K562 (cell line): ENCODE data around the gene ULK1. TPM values are rescaled to one million over a fixed set of nuclear protein-coding genes. Genes with fewer than 3 reads are reported as not detected.

ENCODE experiments used
- polyA plus RNA-seq, 8 experiments: library from polyadenylated mRNA; depleted of rRNA in 4 of 8; stranded (reverse) in 5 of 8; unstranded in 3 of 8; fragments of >200 nt; fragmentation: Nextera tagmentation in 2 of 8; fragmentation: Illumina TruSeq in 1 of 8; extraction: Ambion mirVana in 2 of 8; extraction: Trizol in 1 of 8; gene quantifications; 2 replicates each; pipeline versions ENCODE4 v1.2.1 to v1.2.3, GENCODE V29; 2011 to 2014; ENCODE audit warnings: inconsistent platforms in 1 of 8, missing spikeins in 1 of 8
- small RNA-seq: library from RNA; depleted of rRNA; stranded (forward); fragments of <200 nt; gene quantifications from one replicate; pipeline ENCODE3, GENCODE V24; 2014
- total RNA-seq, 7 experiments: library from RNA; depleted of rRNA in 6 of 7; stranded (reverse); fragments of >200 nt in 6 of 7; fragmentation: Illumina TruSeq in 2 of 7; extraction: Trizol in 2 of 7; gene quantifications; 2 replicates each; pipeline versions ENCODE4 v1.2.1 to v1.2.3, GENCODE V29; 2011 to 2021; ENCODE audit warnings: low replicate concordance in 1 of 7

The ULK1 gene
- total and polyA plus RNA-seq, 9 of the 15 experiments (the other 6 are each of a cell fraction or from before 2014, with no cell fraction given): 0.15 to 29.4 (median 2.5) TPM

Small RNA genes within 50 kb of the gene (small RNA-seq; reads per million reads assigned to genes)
- not detected for gene AC131009.3

Other genes with a start within 250 kb of the ULK1 start
- gene SFSWAP, start 183.5 kb upstream of the ULK1 start, total RNA-seq (2014; rRNA removed): 47.5 and 53.4 TPM in 2 replicates
- gene SFSWAP, start 183.5 kb upstream of the ULK1 start, total RNA-seq (2014; rRNA removed; fragmentation: Illumina TruSeq; extraction: Trizol): 21.9 and 23.4 TPM in 2 replicates
- 31.0 and 32.6 TPM in 2 replicates for gene SFSWAP, start 183.5 kb upstream of the ULK1 start, total RNA-seq (2015; rRNA removed; fragmentation: Illumina TruSeq; extraction: Trizol)
- gene SFSWAP, start 183.5 kb upstream of the ULK1 start, total RNA-seq (2021): 57.3 and 60.4 TPM in 2 replicates
- 17.4 and 33.1 TPM in 2 replicates for gene SFSWAP, start 183.5 kb upstream of the ULK1 start, polyA plus RNA-seq (2011; rRNA removed)
- gene SFSWAP, start 183.5 kb upstream of the ULK1 start, polyA plus RNA-seq (2014; fragmentation: Illumina TruSeq; extraction: Trizol): 47.9 and 49.4 TPM in 2 replicates
- gene SFSWAP, start 183.5 kb upstream of the ULK1 start, polyA plus RNA-seq (2014; fragmentation: Nextera tagmentation; extraction: Ambion mirVana): 1 to 10 TPM; 2.4 to 2.8 TPM
- gene SFSWAP, start 183.5 kb upstream of the ULK1 start, polyA plus RNA-seq (2014; rRNA removed): 36.2 and 42.4 TPM in 2 replicates
- 12.7 and 17.5 TPM in 2 replicates for gene MMP17, start 66.2 kb upstream of the ULK1 start, total RNA-seq (2014; rRNA removed)
- 0.93 and 1.1 TPM in 2 replicates for gene MMP17, start 66.2 kb upstream of the ULK1 start, total RNA-seq (2014; rRNA removed; fragmentation: Illumina TruSeq; extraction: Trizol)
- gene MMP17, start 66.2 kb upstream of the ULK1 start, total RNA-seq (2015; rRNA removed; fragmentation: Illumina TruSeq; extraction: Trizol): 4.0 and 4.6 TPM in 2 replicates
- 18.0 and 20.1 TPM in 2 replicates for gene MMP17, start 66.2 kb upstream of the ULK1 start, total RNA-seq (2021)
- gene MMP17, start 66.2 kb upstream of the ULK1 start, polyA plus RNA-seq (2011; rRNA removed): 17.1 and 57.8 TPM in 2 replicates
- gene MMP17, start 66.2 kb upstream of the ULK1 start, polyA plus RNA-seq (2014; fragmentation: Illumina TruSeq; extraction: Trizol): 5.0 and 11.6 TPM in 2 replicates
- not detected for gene MMP17, start 66.2 kb upstream of the ULK1 start, polyA plus RNA-seq (2014; fragmentation: Nextera tagmentation; extraction: Ambion mirVana)
- 21.2 and 24.1 TPM in 2 replicates for gene MMP17, start 66.2 kb upstream of the ULK1 start, polyA plus RNA-seq (2014; rRNA removed)
- gene PUS1, start 34.7 kb downstream of the ULK1 start, total RNA-seq (2014; rRNA removed): 35.6 and 53.2 TPM in 2 replicates
- gene PUS1, start 34.7 kb downstream of the ULK1 start, total RNA-seq (2014; rRNA removed; fragmentation: Illumina TruSeq; extraction: Trizol): 13.6 and 16.4 TPM in 2 replicates
- 29.7 and 30.0 TPM in 2 replicates for gene PUS1, start 34.7 kb downstream of the ULK1 start, total RNA-seq (2015; rRNA removed; fragmentation: Illumina TruSeq; extraction: Trizol)
- 79.3 and 90.8 TPM in 2 replicates for gene PUS1, start 34.7 kb downstream of the ULK1 start, total RNA-seq (2021)
- gene PUS1, start 34.7 kb downstream of the ULK1 start, polyA plus RNA-seq (2011; rRNA removed): 27.9 and 36.5 TPM in 2 replicates
- gene PUS1, start 34.7 kb downstream of the ULK1 start, polyA plus RNA-seq (2014; fragmentation: Illumina TruSeq; extraction: Trizol): 30.3 and 39.8 TPM in 2 replicates
- gene PUS1, start 34.7 kb downstream of the ULK1 start, polyA plus RNA-seq (2014; fragmentation: Nextera tagmentation; extraction: Ambion mirVana): 1 to 10 TPM; 1.9 to 3.8 TPM
- gene PUS1, start 34.7 kb downstream of the ULK1 start, polyA plus RNA-seq (2014; rRNA removed): 71.4 and 73.4 TPM in 2 replicates
- gene EP400, start 55.3 kb downstream of the ULK1 start, total RNA-seq (2014; rRNA removed): 7.7 and 12.2 TPM in 2 replicates
- gene EP400, start 55.3 kb downstream of the ULK1 start, total RNA-seq (2014; rRNA removed; fragmentation: Illumina TruSeq; extraction: Trizol): 7.0 TPM in 2 replicates
- gene EP400, start 55.3 kb downstream of the ULK1 start, total RNA-seq (2015; rRNA removed; fragmentation: Illumina TruSeq; extraction: Trizol): 6.9 and 8.1 TPM in 2 replicates
- gene EP400, start 55.3 kb downstream of the ULK1 start, total RNA-seq (2021): 49.2 and 58.0 TPM in 2 replicates
- 6.5 and 8.3 TPM in 2 replicates for gene EP400, start 55.3 kb downstream of the ULK1 start, polyA plus RNA-seq (2011; rRNA removed)
- 29.8 and 32.3 TPM in 2 replicates for gene EP400, start 55.3 kb downstream of the ULK1 start, polyA plus RNA-seq (2014; fragmentation: Illumina TruSeq; extraction: Trizol)
- gene EP400, start 55.3 kb downstream of the ULK1 start, polyA plus RNA-seq (2014; fragmentation: Nextera tagmentation; extraction: Ambion mirVana): 1 to 10 TPM; 4.5 to 6.7 TPM
- 22.2 and 23.5 TPM in 2 replicates for gene EP400, start 55.3 kb downstream of the ULK1 start, polyA plus RNA-seq (2014; rRNA removed)
- 13.1 and 17.3 TPM in 2 replicates for gene DDX51, start 249.7 kb downstream of the ULK1 start, total RNA-seq (2014; rRNA removed)
- gene DDX51, start 249.7 kb downstream of the ULK1 start, total RNA-seq (2014; rRNA removed; fragmentation: Illumina TruSeq; extraction: Trizol): 6.3 and 8.0 TPM in 2 replicates
- gene DDX51, start 249.7 kb downstream of the ULK1 start, total RNA-seq (2015; rRNA removed; fragmentation: Illumina TruSeq; extraction: Trizol): 12.4 TPM in 2 replicates
- gene DDX51, start 249.7 kb downstream of the ULK1 start, total RNA-seq (2021): 28.9 and 35.9 TPM in 2 replicates
- gene DDX51, start 249.7 kb downstream of the ULK1 start, polyA plus RNA-seq (2011; rRNA removed): 11.5 and 16.8 TPM in 2 replicates
- 15.2 and 18.7 TPM in 2 replicates for gene DDX51, start 249.7 kb downstream of the ULK1 start, polyA plus RNA-seq (2014; fragmentation: Illumina TruSeq; extraction: Trizol)
- 1 to 10 TPM; 1.1 TPM for gene DDX51, start 249.7 kb downstream of the ULK1 start, polyA plus RNA-seq (2014; fragmentation: Nextera tagmentation; extraction: Ambion mirVana)
- gene DDX51, start 249.7 kb downstream of the ULK1 start, polyA plus RNA-seq (2014; rRNA removed): 30.2 and 30.4 TPM in 2 replicates
- 40.4 and 57.2 TPM in 2 replicates for gene NOC4L, start 249.8 kb downstream of the ULK1 start, total RNA-seq (2014; rRNA removed)
- gene NOC4L, start 249.8 kb downstream of the ULK1 start, total RNA-seq (2014; rRNA removed; fragmentation: Illumina TruSeq; extraction: Trizol): 3.2 and 4.9 TPM in 2 replicates
- gene NOC4L, start 249.8 kb downstream of the ULK1 start, total RNA-seq (2015; rRNA removed; fragmentation: Illumina TruSeq; extraction: Trizol): 20.1 and 24.6 TPM in 2 replicates
- gene NOC4L, start 249.8 kb downstream of the ULK1 start, total RNA-seq (2021): 77.0 and 78.5 TPM in 2 replicates
- 4.4 and 8.8 TPM in 2 replicates for gene NOC4L, start 249.8 kb downstream of the ULK1 start, polyA plus RNA-seq (2011; rRNA removed)
- 20.0 and 44.9 TPM in 2 replicates for gene NOC4L, start 249.8 kb downstream of the ULK1 start, polyA plus RNA-seq (2014; fragmentation: Illumina TruSeq; extraction: Trizol)
- gene NOC4L, start 249.8 kb downstream of the ULK1 start, polyA plus RNA-seq (2014; fragmentation: Nextera tagmentation; extraction: Ambion mirVana): 1 to 10 TPM; 1.3 to 2.9 TPM
- 33.7 and 35.5 TPM in 2 replicates for gene NOC4L, start 249.8 kb downstream of the ULK1 start, polyA plus RNA-seq (2014; rRNA removed)